HG03342 (cell line): ENCODE results near the gene AKR1C3.
"Not testable (repeated sequence)": the region's sequence is repeated elsewhere in the genome, so short reads cannot be mapped to it uniquely, and the experiment has no call there.

Experiments
- ATAC-seq: cut with Tn5 transposase; IDR thresholded peaks from one replicate; pipeline ENCODE4 v1.9.1; 2021; ENCODE audit warnings: mild to moderate bottlenecking, moderate library complexity; ENCODE audit not compliant: unreplicated experiment

Gene AKR1C3

GRCh38 chr10:5088703-5089261, 5.4 kb upstream of the AKR1C3 start:
- no peak for ATAC-seq

GRCh38 chr10:5089865-5090264, 4.3 kb upstream of the AKR1C3 start:
- ATAC-seq: peak; percentile 67

- ATAC-seq: no peak
Measured at GRCh38 chr10:5090551-5090950, 3.7 kb upstream of the AKR1C3 start.

GRCh38 chr10:5091196-5091595, 3.0 kb upstream of the AKR1C3 start:
- no peak for ATAC-seq

- no peak for ATAC-seq
Measured at GRCh38 chr10:5092375-5092774, 1.8 kb upstream of the AKR1C3 start.

- no peak for ATAC-seq
Measured at GRCh38 chr10:5092848-5093790, 1.1 kb upstream of the AKR1C3 start.

GRCh38 chr10:5095687-5096086, 1.5 kb downstream of the AKR1C3 start:
- no peak for ATAC-seq

- ATAC-seq: no peak
Measured at GRCh38 chr10:5096108-5096507, 1.9 kb downstream of the AKR1C3 start.

- not testable (repeated sequence) for ATAC-seq
Measured at GRCh38 chr10:5102479-5102878, 8.3 kb downstream of the AKR1C3 start.

GRCh38 chr10:5103481-5103880, 9.3 kb downstream of the AKR1C3 start:
- ATAC-seq: no peak

GRCh38 chr10:5105626-5106025, 11.4 kb downstream of the AKR1C3 start:
- ATAC-seq: no peak

- ATAC-seq: no peak
Measured at GRCh38 chr10:5106553-5106952, 12.3 kb downstream of the AKR1C3 start.

GRCh38 chr10:5107860-5108526, 13.8 kb downstream of the AKR1C3 start:
- no peak for ATAC-seq

- ATAC-seq: no peak
Measured at GRCh38 chr10:5108658-5109416, 14.6 kb downstream of the AKR1C3 start.

GRCh38 chr10:5109861-5110260, 15.6 kb downstream of the AKR1C3 start:
- ATAC-seq: not testable (repeated sequence)

GRCh38 chr10:5116621-5117020, 22.4 kb downstream of the AKR1C3 start:
- ATAC-seq: no peak

GRCh38 chr10:5117026-5117425, 22.8 kb downstream of the AKR1C3 start:
- no peak for ATAC-seq

GRCh38 chr10:5119997-5120396, 25.8 kb downstream of the AKR1C3 start:
- not testable (repeated sequence) for ATAC-seq

- no peak for ATAC-seq
Measured at GRCh38 chr10:5123886-5124285, 29.7 kb downstream of the AKR1C3 start.

GRCh38 chr10:5125315-5126044, 31.3 kb downstream of the AKR1C3 start:
- no peak for ATAC-seq
